Liver (tissue), 3 donors: ENCODE measurements around the gene MLN.

Experiments used
- CTCF ChIP-seq: fragments of 150-350 bp; IDR thresholded peaks from 2 replicates; pipeline ENCODE4 v1.5.1; 2017; ENCODE audit warnings: improper control_type of control experiment, low read depth, low read length; ENCODE audit not compliant: missing input control
- EGR1 ChIP-seq, 2 donors: IDR thresholded peaks; 2 replicates each; pipeline ENCODE4 v1.6.1; 2016 to 2018; ENCODE audit warnings: antibody characterized with exemption in 2 of 2, low read depth in 2 of 2
- FOXA1 ChIP-seq: IDR thresholded peaks from 2 replicates; pipeline ENCODE4 v1.6.1; 2016; ENCODE audit warnings: antibody characterized with exemption
- GABPA ChIP-seq, 2 donors: IDR thresholded peaks in 1 of 2; conservative IDR thresholded peaks in 1 of 2; 2 replicates each; pipeline ENCODE4 v1.6.1; 2016; ENCODE audit warnings: antibody characterized with exemption in 2 of 2, mild to moderate bottlenecking in 1 of 2, moderate library complexity in 1 of 2
- NR2F2 ChIP-seq: IDR thresholded peaks from 2 replicates; pipeline ENCODE4 v1.6.1; 2016; ENCODE audit warnings: antibody characterized with exemption
- RAD21 ChIP-seq, 2 donors: IDR thresholded peaks; 2 replicates each; pipeline ENCODE4 v1.6.1; 2016; ENCODE audit warnings: antibody characterized with exemption in 2 of 2, mild to moderate bottlenecking in 2 of 2
- TAF1 ChIP-seq: conservative IDR thresholded peaks from 2 replicates; pipeline ENCODE4 v1.6.1; 2016; ENCODE audit warnings: antibody characterized with exemption, mild to moderate bottlenecking
- ZBTB33 ChIP-seq: IDR thresholded peaks from 2 replicates; pipeline ENCODE4 v1.6.1; 2016; ENCODE audit warnings: antibody characterized with exemption
- TF ChIP-seq, protein P1 (sequence below): IDR thresholded peaks from 2 replicates; pipeline ENCODE4 v1.6.1; 2016; ENCODE audit warnings: antibody characterized with exemption
- donor health status: healthy.
- donor health status: healthy.

GRCh38 chr6:33746036-33746600 lies 57.7 kb downstream of the MLN start:
- TF ChIP-seq CTCF (no peak), NR2F2 (no peak), RAD21 (IDR thresholded peaks at IDR 0.05) (no peak), GABPA (IDR thresholded peaks at IDR 0.05 in 1 of 2, conservative IDR thresholded peaks at IDR 0.05 in 1 of 2) (no peak), TAF1 (no peak), EGR1 (IDR thresholded peaks at IDR 0.05; ENCODE audit: low read depth in 2 of 2) (no peak), FOXA1 (no peak), ZBTB33 (no peak)
- TF ChIP-seq, protein P1, sequence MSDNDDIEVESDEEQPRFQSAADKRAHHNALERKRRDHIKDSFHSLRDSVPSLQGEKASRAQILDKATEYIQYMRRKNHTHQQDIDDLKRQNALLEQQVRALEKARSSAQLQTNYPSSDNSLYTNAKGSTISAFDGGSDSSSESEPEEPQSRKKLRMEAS: no peak
